ENCODE measurements around the gene N4BP2L2.

- TF ChIP-seq REST (IDR thresholded peaks at IDR 0.05; ENCODE audit: low read depth) = no peak
- TF ChIP-seq CTCF (IDR thresholded peaks at IDR 0.05 in 2 of 3, conservative IDR thresholded peaks at IDR 0.05 in 1 of 3; ENCODE audit: borderline replicate concordance in 1 of 3, insufficient read depth in 1 of 3, low read depth in 2 of 3, low read length in 2 of 3) = no peak
- no peak for TF ChIP-seq YY1 (IDR thresholded peaks at IDR 0.05; ENCODE audit: extremely low read depth, insufficient replicate concordance, low read depth, low read length)
- TF ChIP-seq ATF3 (IDR thresholded peaks at IDR 0.05) = no peak
Observed at GRCh38 chr13:32503727-32504126, 34.9 kb downstream of the N4BP2L2 start.

Measured in HCT116 (cell line).